Endothelial cell of umbilical vein (primary cell): ENCODE results near the gene ADGRE1. TPM values are rescaled to one million over a fixed set of nuclear protein-coding genes. Genes with fewer than 3 reads are reported as not detected.

Experiments used
- BruUV-seq: library from RNA; stranded (reverse); fragments of 400-500 nt; replicated peaks from 2 replicates; lab custom pipeline; 2021; lab: Mats Ljungman, UMichigan
- CTCF ChIA-PET: fragments of 300-600, 350-600 bp; sonication (Branson Sonifier 250); formaldehyde crosslinking; loops from one replicate; lab custom pipeline; 2021; ENCODE audit warnings: antibody characterized with exemption, inconsistent platforms; lab: Charles Lee
- POLR2A ChIA-PET: fragments of 300-600, 350-600 bp; sonication (Branson Sonifier 250); formaldehyde crosslinking; loops from one replicate; lab custom pipeline; 2021; ENCODE audit warnings: antibody characterized with exemption, inconsistent platforms; lab: Charles Lee
- DNase-seq: peaks from one replicate; pipeline ENCODE4 v3.0.0-alpha.2; 2011; ENCODE audit warnings: low read depth, low spot score
- FAIRE-seq: peaks from 2 replicates; lab custom pipeline; 2011; peaks lifted over from hg19 to GRCh38; lab: Jason Lieb, UNC
- H2AFZ ChIP-seq: 2 replicates; pipeline ENCODE4 v1.6.0; 2012; ENCODE audit warnings: low read depth, low read length, control low read depth, inconsistent platforms
- H3K27ac ChIP-seq: 2 replicates; pipeline ENCODE4 v1.5.1; 2011; ENCODE audit warnings: low read depth, mild to moderate bottlenecking, control low read depth, low read length, moderate library complexity; ENCODE audit not compliant: insufficient read depth
- H3K27me3 ChIP-seq, 2 experiments: 2 replicates each; pipeline versions ENCODE4 v1.6.0 to v1.6.1; 2011; ENCODE audit warnings: low read length in 2 of 2, mixed read lengths in 1 of 2; ENCODE audit not compliant: control insufficient read depth in 2 of 2, insufficient read depth in 2 of 2
- H3K36me3 ChIP-seq, 2 experiments: 2 replicates in 1 of 2; 3 replicates in 1 of 2; pipeline ENCODE4 v1.5.1; 2011; ENCODE audit warnings: low read length in 2 of 2, mild to moderate bottlenecking in 1 of 2, moderate library complexity in 1 of 2; ENCODE audit not compliant: control insufficient read depth in 2 of 2, insufficient read depth in 2 of 2; ENCODE audit errors: extremely low read depth in 1 of 2
- H3K4me1 ChIP-seq: 3 replicates; pipeline ENCODE4 v1.5.1; 2011; ENCODE audit warnings: mild to moderate bottlenecking, low read length; ENCODE audit not compliant: control insufficient read depth, insufficient read depth; ENCODE audit errors: extremely low read depth
- H3K4me2 ChIP-seq: 2 replicates; pipeline ENCODE4 v1.6.1; 2011; ENCODE audit warnings: low read length, control low read depth, mixed read lengths; ENCODE audit not compliant: insufficient read depth
- H3K4me3 ChIP-seq, 3 experiments: fragments of 200-600 bp in 1 of 3; sonication (generic), shearing (Covaris generic) in 1 of 3; replicated peaks in 1 of 3; 2 replicates each; pipeline ENCODE4 v1.5.1; 2011 to 2016; ENCODE audit warnings: control low read depth in 3 of 3, low read length in 3 of 3, mild to moderate bottlenecking in 2 of 3, inconsistent platforms in 1 of 3, low read depth in 1 of 3, moderate library complexity in 1 of 3; ENCODE audit not compliant: insufficient read depth in 1 of 3
- H3K79me2 ChIP-seq: 2 replicates; pipeline ENCODE4 v1.6.0; 2012; ENCODE audit warnings: low read length, inconsistent platforms; ENCODE audit not compliant: control insufficient read depth, insufficient read depth
- H3K9ac ChIP-seq: replicated peaks from 2 replicates; pipeline ENCODE3; 2011; ENCODE audit warnings: low read length, control low read depth; ENCODE audit not compliant: insufficient read depth; ENCODE audit errors: extremely low read depth
- H3K9me1 ChIP-seq: replicated peaks from 3 replicates; pipeline ENCODE4 v1.6.0; 2011; ENCODE audit warnings: mild to moderate bottlenecking, low read length; ENCODE audit not compliant: control insufficient read depth, insufficient read depth; ENCODE audit errors: extremely low read depth
- H3K9me3 ChIP-seq: replicated peaks from 2 replicates; pipeline ENCODE4 v1.5.1; 2012; ENCODE audit warnings: low read length, inconsistent platforms; ENCODE audit not compliant: control insufficient read depth, insufficient read depth
- H4K20me1 ChIP-seq: replicated peaks from 2 replicates; pipeline ENCODE3; 2011; ENCODE audit warnings: mild to moderate bottlenecking, low read length; ENCODE audit not compliant: control insufficient read depth, insufficient read depth; ENCODE audit errors: extremely low read depth
- EZH2 ChIP-seq: IDR thresholded peaks from 2 replicates; pipeline ENCODE4 v1.6.1; 2012; ENCODE audit warnings: borderline replicate concordance, low read depth, mild to moderate bottlenecking, moderate library complexity, low read length, inconsistent platforms; ENCODE audit not compliant: severe bottlenecking
- FOS ChIP-seq: IDR thresholded peaks from 2 replicates; pipeline ENCODE4 v1.6.1; 2011; ENCODE audit warnings: mild to moderate bottlenecking, low read length, moderate library complexity, borderline replicate concordance; ENCODE audit not compliant: insufficient read depth
- GATA2 ChIP-seq: IDR thresholded peaks from 2 replicates; pipeline ENCODE4 v1.7.0; 2011; ENCODE audit warnings: low read depth, mild to moderate bottlenecking, moderate library complexity, mixed read lengths, low read length; ENCODE audit not compliant: insufficient read length, insufficient read depth
- JUN ChIP-seq: IDR thresholded peaks from 2 replicates; pipeline ENCODE4 v1.6.1; 2011; ENCODE audit warnings: borderline replicate concordance, low read depth; ENCODE audit not compliant: insufficient read length, insufficient read depth
- MAX ChIP-seq: IDR thresholded peaks from 2 replicates; pipeline ENCODE4 v1.6.1; 2011; ENCODE audit not compliant: insufficient read depth, insufficient read length
- MYC ChIP-seq: IDR thresholded peaks from one replicate; pipeline ENCODE4 v1.6.1; 2011; ENCODE audit warnings: mild to moderate bottlenecking, low read depth, low read length
- POLR2A ChIP-seq: IDR thresholded peaks from 2 replicates; pipeline ENCODE4 v1.6.1; 2012; ENCODE audit warnings: low read depth, mild to moderate bottlenecking, control low read depth, low read length
- POLR2AphosphoS5 ChIP-seq: IDR thresholded peaks from 2 replicates; pipeline ENCODE4 v1.6.1; 2012; ENCODE audit warnings: low read depth, mild to moderate bottlenecking, control low read depth, low read length, moderate library complexity; ENCODE audit not compliant: insufficient read depth
- dilution Hi-C: fragments of 300-500 bp; cut with MboI; formaldehyde crosslinking; loops from one replicate; pipeline ENCODE4 v1.15.0; 2019; ENCODE audit warnings: low sequenced_read_pairs; ENCODE audit not compliant: extremely low pct_ligation_motif_present
- intact Hi-C: fragments of 100-400 bp; cut with micrococcal nuclease; formaldehyde crosslinking; loops from one replicate; pipeline ENCODE4 v1.10.0; 2022
- polyA plus RNA-seq, 4 experiments: library from polyadenylated mRNA; depleted of rRNA in 3 of 4; stranded (reverse) in 3 of 4; unstranded in 1 of 4; fragments of >200 nt; gene quantifications; 2 replicates each; pipeline versions ENCODE4 v1.2.1 to v1.2.3, GENCODE V29; 2011 to 2012; ENCODE audit warnings: missing spikeins in 1 of 4
- total RNA-seq: library from RNA; stranded (reverse); gene quantifications from 2 replicates; pipeline ENCODE4 v1.2.3, GENCODE V29; 2021
- TF ChIP-seq, protein P1 (sequence below), 2 donors: IDR thresholded peaks; 1 replicate in 1 of 2; 2 replicates in 1 of 2; pipeline ENCODE4 v1.5.1; 2011; ENCODE audit warnings: low read length in 2 of 2, mild to moderate bottlenecking in 2 of 2, moderate library complexity in 2 of 2, control low read depth in 1 of 2, inconsistent platforms in 1 of 2, low read depth in 1 of 2; ENCODE audit not compliant: insufficient read depth in 1 of 2; ENCODE audit errors: extremely low read depth in 1 of 2

Gene ADGRE1
- total and polyA plus RNA-seq, 2 donors (not counting 3 experiments of a cell fraction or from before 2014, with no cell fraction given), result not detected

- no peaks in the 10 kb centered on the region for H3K79me2 ChIP-seq
- no peak for TF ChIP-seq POLR2A
- TF ChIP-seq, protein P1, sequence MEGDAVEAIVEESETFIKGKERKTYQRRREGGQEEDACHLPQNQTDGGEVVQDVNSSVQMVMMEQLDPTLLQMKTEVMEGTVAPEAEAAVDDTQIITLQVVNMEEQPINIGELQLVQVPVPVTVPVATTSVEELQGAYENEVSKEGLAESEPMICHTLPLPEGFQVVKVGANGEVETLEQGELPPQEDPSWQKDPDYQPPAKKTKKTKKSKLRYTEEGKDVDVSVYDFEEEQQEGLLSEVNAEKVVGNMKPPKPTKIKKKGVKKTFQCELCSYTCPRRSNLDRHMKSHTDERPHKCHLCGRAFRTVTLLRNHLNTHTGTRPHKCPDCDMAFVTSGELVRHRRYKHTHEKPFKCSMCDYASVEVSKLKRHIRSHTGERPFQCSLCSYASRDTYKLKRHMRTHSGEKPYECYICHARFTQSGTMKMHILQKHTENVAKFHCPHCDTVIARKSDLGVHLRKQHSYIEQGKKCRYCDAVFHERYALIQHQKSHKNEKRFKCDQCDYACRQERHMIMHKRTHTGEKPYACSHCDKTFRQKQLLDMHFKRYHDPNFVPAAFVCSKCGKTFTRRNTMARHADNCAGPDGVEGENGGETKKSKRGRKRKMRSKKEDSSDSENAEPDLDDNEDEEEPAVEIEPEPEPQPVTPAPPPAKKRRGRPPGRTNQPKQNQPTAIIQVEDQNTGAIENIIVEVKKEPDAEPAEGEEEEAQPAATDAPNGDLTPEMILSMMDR (IDR thresholded peaks at IDR 0.05; ENCODE audit: extremely low read depth in 1 of 2, insufficient read depth in 1 of 2, low read depth in 1 of 2, low read length in 2 of 2), result no peak
- no peak for TF ChIP-seq JUN
- TF ChIP-seq POLR2AphosphoS5, result no peak
- TF ChIP-seq MAX, result no peak
- TF ChIP-seq FOS, result no peak
- no peak for TF ChIP-seq MYC
- TF ChIP-seq EZH2, result no peak
- TF ChIP-seq GATA2, result no peak
- H3K4me1 ChIP-seq, result no peaks in the 10 kb centered on the region
- H4K20me1 ChIP-seq, result no peaks in the 10 kb centered on the region
- no peaks in the 10 kb centered on the region for H3K9me1 ChIP-seq
- no peaks in the 10 kb centered on the region for H3K27me3 ChIP-seq
- no peak overlapping the region for H3K9ac ChIP-seq
- H3K36me3 ChIP-seq, result no peaks in the 10 kb centered on the region
- intact Hi-C loops (no loop called here), dilution Hi-C loops (no loop called here)
- no peak overlapping the region for H3K4me2 ChIP-seq
- BruUV-seq, result no TSS peak
- CTCF ChIA-PET, result no interaction called here
- H3K9me3 ChIP-seq, result no peaks in the 10 kb centered on the region
- no peak overlapping the region for H3K27ac ChIP-seq
- H2AFZ ChIP-seq, result no peak overlapping the region
- H3K4me3 ChIP-seq, result no peak overlapping the region
- FAIRE-seq, result no peak
- POLR2A ChIA-PET, result no interaction called here
- no peak for DNase-seq
Observed at GRCh38 chr19:6935069-6935468, 47.7 kb downstream of the ADGRE1 start.
